Prostate gland (tissue), 2 donors: ENCODE results near the gene PDCD4.

Experiments used
- POLR2AphosphoS5 ChIP-seq: sonication (generic); formaldehyde crosslinking; IDR thresholded peaks from one replicate; pipeline ENCODE4 v1.6.1; 2017; ENCODE audit warnings: antibody characterized with exemption
- TF ChIP-seq, protein P1 (sequence below), 4 experiments: fragments of 200-600 bp in 2 of 4; fragments of 450-650 bp in 2 of 4; sonication (generic) in 2 of 4; IDR thresholded peaks; 1 replicate in 3 of 4; 2 replicates in 1 of 4; pipeline ENCODE4 v1.5.1; 2016 to 2019; ENCODE audit warnings: antibody characterized with exemption in 4 of 4, mild to moderate bottlenecking in 2 of 4, moderate library complexity in 2 of 4

- TF ChIP-seq, protein P1, sequence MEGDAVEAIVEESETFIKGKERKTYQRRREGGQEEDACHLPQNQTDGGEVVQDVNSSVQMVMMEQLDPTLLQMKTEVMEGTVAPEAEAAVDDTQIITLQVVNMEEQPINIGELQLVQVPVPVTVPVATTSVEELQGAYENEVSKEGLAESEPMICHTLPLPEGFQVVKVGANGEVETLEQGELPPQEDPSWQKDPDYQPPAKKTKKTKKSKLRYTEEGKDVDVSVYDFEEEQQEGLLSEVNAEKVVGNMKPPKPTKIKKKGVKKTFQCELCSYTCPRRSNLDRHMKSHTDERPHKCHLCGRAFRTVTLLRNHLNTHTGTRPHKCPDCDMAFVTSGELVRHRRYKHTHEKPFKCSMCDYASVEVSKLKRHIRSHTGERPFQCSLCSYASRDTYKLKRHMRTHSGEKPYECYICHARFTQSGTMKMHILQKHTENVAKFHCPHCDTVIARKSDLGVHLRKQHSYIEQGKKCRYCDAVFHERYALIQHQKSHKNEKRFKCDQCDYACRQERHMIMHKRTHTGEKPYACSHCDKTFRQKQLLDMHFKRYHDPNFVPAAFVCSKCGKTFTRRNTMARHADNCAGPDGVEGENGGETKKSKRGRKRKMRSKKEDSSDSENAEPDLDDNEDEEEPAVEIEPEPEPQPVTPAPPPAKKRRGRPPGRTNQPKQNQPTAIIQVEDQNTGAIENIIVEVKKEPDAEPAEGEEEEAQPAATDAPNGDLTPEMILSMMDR (IDR thresholded peaks at IDR 0.05) = no peak
- TF ChIP-seq POLR2AphosphoS5 = no peak
Measured at GRCh38 chr10:110843796-110844616, 27.7 kb upstream of the PDCD4 start.
